Measurements from ENCODE around the gene EDIL3. TPM values are rescaled to one million over a fixed set of nuclear protein-coding genes. Genes with fewer than 3 reads are reported as not detected.

EDIL3 gene
- total and polyA plus RNA-seq, 10 of the 15 experiments (the other 5 are each of a cell fraction or from before 2014, with no cell fraction given), result 0.01 to 0.62 (median 0.20) TPM

- TF ChIP-seq SMARCA5 (IDR thresholded peaks at IDR 0.05), result no peak
Observed at GRCh38 chr5:84393969-84394368, 9.3 kb upstream of the EDIL3 start (continued).

GRCh38 chr5:84392836-84393235 is 8.2 kb upstream of the EDIL3 start:
- no peaks in the 10 kb centered on the region for H3K4me1 ChIP-seq (ENCODE audit: control insufficient read depth, insufficient read depth, low read length)
- ChIA-PET POLR2A (no interaction called here), RAD21 (ENCODE audit: unreplicated experiment) (no interaction called here), CTCF (no interaction called here), SMC1A (ENCODE audit: uncharacterized antibody, unreplicated experiment) (no interaction called here)
- H4K20me1 ChIP-seq (ENCODE audit: control insufficient read depth, insufficient read depth), result no peaks in the 10 kb centered on the region
- ATAC-seq (no peak), DNase-seq (ENCODE audit: low read depth, low spot score) (no peak), FAIRE-seq (no peak)
- H2AFZ ChIP-seq (ENCODE audit: control insufficient read depth, low read depth, low read length), result no peak overlapping the region
- 10% methylated on average over 2 of the region's 2 CpGs for WGBS (ENCODE audit: insufficient coverage, insufficient replicate concordance, low lambda C conversion rate, missing lambda C conversion rate)
- in situ Hi-C loops (cut with MboI) (no loop called here), intact Hi-C loops (cut with micrococcal nuclease; ENCODE audit: unreplicated experiment) (no loop called here)
- no peak overlapping the region for H3K4me2 ChIP-seq (ENCODE audit: control insufficient read depth, insufficient read depth)
- no TSS peak for BruUV-seq (replicated peaks)
- H3K4me3 ChIP-seq, result no peak overlapping the region
- TF ChIP-seq IKZF2 (IDR thresholded peaks at IDR 0.05) (no peak), CUX1 (IDR thresholded peaks at IDR 0.05; ENCODE audit: insufficient replicate concordance, low read depth, low read length) (no peak), MTA2 (IDR thresholded peaks at IDR 0.05; ENCODE audit: low read depth) (no peak), CHD2 (IDR thresholded peaks at IDR 0.05; ENCODE audit: borderline replicate concordance, low read depth, low read length) (no peak), SP1 (IDR thresholded peaks at IDR 0.05; ENCODE audit: low read depth, low read length) (no peak), IRF5 (IDR thresholded peaks at IDR 0.05; ENCODE audit: borderline replicate concordance) (no peak), ZBED1 (IDR thresholded peaks at IDR 0.05; ENCODE audit: borderline replicate concordance) (no peak), ZNF217 (IDR thresholded peaks at IDR 0.05) (no peak), ZNF207 (IDR thresholded peaks at IDR 0.05; ENCODE audit: borderline replicate concordance) (no peak), RUNX3 (IDR thresholded peaks at IDR 0.05; ENCODE audit: low read length) (no peak)
- H3K36me3 ChIP-seq (ENCODE audit: control insufficient read depth in 2 of 2, insufficient read depth in 2 of 2, low read length in 1 of 2), result no peaks in the 10 kb centered on the region
- no peaks in the 10 kb centered on the region for H3K9me3 ChIP-seq (replicated peaks; ENCODE audit: control insufficient read depth, insufficient read depth, low read length)
- H3K27ac ChIP-seq (ENCODE audit: control insufficient read depth, insufficient read depth), result no peak overlapping the region
- H3K79me2 ChIP-seq (ENCODE audit: control insufficient read depth, insufficient read depth, low read length), result no peaks in the 10 kb centered on the region
- H3K27me3 ChIP-seq (replicated peaks in 1 of 2; ENCODE audit: control insufficient read depth in 2 of 2, insufficient read depth in 2 of 2, low read length in 1 of 2), result no peaks in the 10 kb centered on the region
- H3K9ac ChIP-seq (ENCODE audit: control insufficient read depth, insufficient read depth, low read length), result no peak overlapping the region
